Transverse colon (tissue), 4 donors: ENCODE measurements around the gene C4B. TPM values are rescaled to one million over a fixed set of nuclear protein-coding genes. Genes with fewer than 3 reads are reported as not detected.
"Not testable (repeated sequence)": the region's sequence is repeated elsewhere in the genome, so short reads cannot be mapped to it uniquely, and the experiment has no call there.

ENCODE experiments used
- DNase-seq: peaks from one replicate; pipeline ENCODE4 v3.0.0-alpha.2; 2019
- H3K27ac ChIP-seq, 4 donors: fragments of 200-600 bp; sonication (generic); 2 replicates each; pipeline ENCODE4 v1.5.1; 2016 to 2018; ENCODE audit warnings: inconsistent platforms in 4 of 4
- H3K27me3 ChIP-seq: fragments of 200-600 bp; sonication (generic); 2 replicates; pipeline ENCODE4 v1.5.1; 2017; ENCODE audit warnings: inconsistent platforms
- H3K36me3 ChIP-seq, 4 donors: fragments of 200-600 bp; sonication (generic); 2 replicates each; pipeline ENCODE4 v1.5.1; 2017 to 2019; ENCODE audit warnings: inconsistent platforms in 4 of 4
- H3K4me1 ChIP-seq, 4 donors: fragments of 200-600 bp; sonication (generic); 2 replicates each; pipeline ENCODE4 v1.5.1; 2017 to 2020; ENCODE audit warnings: inconsistent platforms in 4 of 4
- H3K4me3 ChIP-seq, 4 donors: fragments of 200-600 bp; sonication (generic); 1 replicate in 1 of 4; 2 replicates in 3 of 4; pipeline versions ENCODE4 v1.5.1 to v1.6.1; 2017 to 2019; ENCODE audit warnings: inconsistent platforms in 4 of 4
- H3K9me3 ChIP-seq, 2 donors: fragments of 200-600 bp; sonication (generic); 2 replicates each; pipeline ENCODE4 v1.5.1; 2017 to 2019; ENCODE audit warnings: inconsistent platforms in 2 of 2
- WGBS, 2 donors: methylation state at CpG; one replicate each; pipeline ENCODE4 v1.1.5; 2018; ENCODE audit warnings: low coverage in 1 of 2; 5-methylcytosine and 5-hydroxymethylcytosine counted together
- in situ Hi-C, 4 donors: fragments of 200-750 bp; cut with MboI; loops; one replicate each; pipeline versions ENCODE4 v1.15.0 to v1.15.1; 2017; ENCODE audit warnings: low sequenced_read_pairs in 3 of 4, low pct_ligation_motif_present in 1 of 4, low pct_unique_long_range_greater_than_20kb in 1 of 4
- intact Hi-C: fragments of 100-400 bp; cut with DNase I; formaldehyde crosslinking; loops from one replicate; pipeline ENCODE4 v1.15.1; 2023; ENCODE audit warnings: low total_unique reads
- total RNA-seq, 4 donors: library from RNA; depleted of rRNA; stranded (reverse); fragments of >200 nt; gene quantifications; one replicate each; pipeline ENCODE4 v1.1.0, GENCODE V29; 2016

Gene C4B
- total RNA-seq, 4 donors from 2014 or later = 20.3 to 137 (median 64.0) TPM

DNA sequence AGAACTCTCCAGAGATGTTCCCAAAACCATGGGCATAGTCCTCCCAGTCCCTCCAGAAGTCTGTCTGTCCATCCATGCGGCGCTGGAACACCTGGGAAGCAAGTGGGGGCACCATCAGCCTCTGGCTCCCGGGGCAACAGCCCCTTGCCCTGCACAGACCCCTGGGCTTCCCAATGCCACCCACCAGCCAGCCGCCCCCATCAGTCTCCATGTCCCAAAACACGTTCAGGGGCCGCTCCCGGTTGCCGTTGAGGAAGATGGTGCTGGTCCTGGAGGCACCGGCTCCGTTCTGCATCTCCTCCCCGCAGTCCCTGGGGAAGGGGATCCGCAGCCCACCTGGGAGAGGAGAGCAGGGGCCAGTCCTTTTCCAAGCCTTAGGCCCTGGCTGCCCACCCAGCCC, 5.1 kb upstream of the C4B start:
- 100% methylated on average over 1 of the region's 12 CpGs; no CpG with 5 or more reads in 1 of the 2 donors for WGBS, 2 donors
- H3K4me3 ChIP-seq, in situ Hi-C loops, H3K27ac ChIP-seq, H3K36me3 ChIP-seq, DNase-seq, H3K9me3 ChIP-seq, H3K4me1 ChIP-seq, H3K27me3 ChIP-seq, intact Hi-C loops: not testable (repeated sequence)

DNA sequence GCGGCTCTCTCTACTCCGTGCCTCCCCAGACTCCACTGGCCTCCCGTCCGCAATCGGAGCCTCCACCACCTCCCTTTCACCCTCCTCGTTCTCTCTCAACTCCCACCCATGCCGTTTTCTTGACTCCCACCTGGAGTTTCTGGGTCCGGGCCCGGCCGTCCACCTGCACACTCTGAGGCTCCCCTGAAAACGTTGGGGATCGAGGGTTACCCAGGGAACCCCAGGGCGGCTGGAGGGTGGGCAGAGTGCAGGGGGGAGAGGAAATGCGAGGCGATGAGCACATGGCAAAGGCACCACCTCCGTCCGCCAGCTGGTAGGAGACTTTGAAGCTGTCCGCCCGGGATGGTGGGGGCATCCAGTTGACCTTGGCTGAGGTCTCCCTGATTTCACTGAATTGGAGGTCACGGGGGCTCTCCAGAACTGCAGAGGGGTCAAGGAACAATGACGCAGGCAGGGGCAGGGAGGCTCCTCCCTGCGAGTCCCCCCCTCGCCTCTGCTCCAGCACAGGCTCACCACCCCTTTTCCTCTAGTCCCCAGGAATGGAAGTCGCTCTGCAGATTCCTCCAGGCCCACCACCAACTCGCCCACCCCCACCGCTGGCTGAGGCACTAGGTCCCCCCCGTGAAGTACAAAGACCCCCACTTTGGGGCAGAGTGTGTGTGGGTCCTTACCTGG, 3.6 kb upstream of the C4B start:
- WGBS, 2 donors = no CpG with 5 or more reads among the region's 27 CpGs
- DNase-seq, in situ Hi-C loops, H3K27ac ChIP-seq, H3K4me1 ChIP-seq, intact Hi-C loops, H3K36me3 ChIP-seq, H3K9me3 ChIP-seq, H3K4me3 ChIP-seq, H3K27me3 ChIP-seq: not testable (repeated sequence)

DNA sequence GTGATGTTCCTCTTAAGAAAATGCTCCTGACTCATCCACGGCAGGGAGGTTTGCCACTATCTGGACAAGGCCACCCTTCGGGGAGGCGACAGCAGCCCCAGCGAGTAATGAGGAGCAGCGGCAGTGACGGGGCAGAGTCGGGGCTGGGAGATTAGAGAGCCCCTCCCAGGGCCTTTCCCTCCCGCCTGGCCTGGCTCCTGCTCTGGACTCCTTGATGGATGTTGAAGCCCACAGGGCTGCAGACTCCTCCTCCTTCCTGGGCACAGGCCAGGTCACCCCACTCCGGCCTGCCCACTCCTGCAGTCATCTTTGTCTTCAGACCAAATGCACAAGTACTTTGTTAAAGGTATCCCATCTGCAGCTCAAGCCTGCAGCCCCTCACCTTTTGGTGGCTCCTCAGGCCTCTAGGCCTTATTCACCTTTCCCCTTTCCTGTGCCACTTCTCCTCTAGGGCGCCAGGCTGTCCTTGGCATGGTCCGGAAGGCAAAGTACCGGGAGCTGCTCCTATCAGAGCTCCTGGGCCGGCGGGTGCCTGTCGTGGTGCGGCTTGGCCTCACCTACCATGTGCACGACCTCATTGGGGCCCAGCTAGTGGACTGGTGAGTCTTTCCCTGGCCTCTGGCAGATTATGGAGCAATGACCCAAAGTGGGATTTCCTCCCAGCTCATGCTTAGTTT, 1.5 kb upstream of the C4B start:
- DNase-seq, in situ Hi-C loops, H3K4me3 ChIP-seq, H3K27me3 ChIP-seq, H3K4me1 ChIP-seq, H3K27ac ChIP-seq, intact Hi-C loops, H3K36me3 ChIP-seq, H3K9me3 ChIP-seq: not testable (repeated sequence)
- WGBS, 2 donors = 92% methylated on average over 17 of the region's 17 CpGs; no CpG with 5 or more reads in 1 of the 2 donors

DNA sequence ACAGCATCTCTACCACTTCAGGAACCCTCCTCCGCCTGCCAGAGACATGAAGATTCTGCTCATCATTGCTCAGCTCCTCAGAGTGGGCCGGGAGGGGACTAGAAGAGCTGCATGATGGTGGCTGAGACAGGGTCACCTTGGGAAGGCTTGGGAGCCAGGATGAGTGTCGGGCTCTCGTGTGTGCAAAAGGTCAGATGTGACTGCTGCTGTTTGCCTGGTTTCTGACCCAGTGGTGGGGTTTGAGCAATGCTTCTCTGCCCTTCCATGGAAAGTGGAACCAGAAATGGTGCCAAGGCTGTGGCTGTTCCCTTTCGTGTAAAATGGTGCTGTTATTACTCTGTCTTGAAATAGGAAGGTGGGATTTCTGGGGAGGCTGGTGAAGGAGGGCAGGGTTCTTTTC, 857 bp upstream of the C4B start:
- H3K4me1 ChIP-seq, H3K27me3 ChIP-seq, H3K36me3 ChIP-seq, H3K9me3 ChIP-seq, in situ Hi-C loops, H3K4me3 ChIP-seq, DNase-seq, H3K27ac ChIP-seq, intact Hi-C loops: not testable (repeated sequence)
- no CpG with 5 or more reads among the region's 5 CpGs for WGBS, 2 donors

DNA sequence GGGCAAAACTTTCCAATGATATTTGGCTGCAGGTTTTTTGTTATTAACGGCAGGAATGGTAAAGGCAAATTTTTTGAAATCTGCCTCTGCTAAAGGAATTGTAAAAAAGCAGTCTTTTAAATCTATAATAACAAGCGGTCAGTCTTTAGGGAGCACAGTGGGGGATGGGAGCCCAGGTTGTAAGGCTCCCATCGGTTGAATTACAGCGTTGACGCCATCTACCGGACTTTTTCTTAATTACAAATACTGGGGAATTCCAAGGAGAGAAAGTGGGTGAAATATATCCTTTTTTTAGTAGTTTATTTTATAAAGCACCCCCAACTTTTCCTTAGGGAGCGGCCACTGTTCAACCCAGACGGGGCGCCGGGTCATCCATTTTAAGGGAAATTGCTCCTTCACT, 7.5 kb downstream of the C4B start:
- H3K27me3 ChIP-seq, H3K36me3 ChIP-seq, H3K4me1 ChIP-seq, H3K27ac ChIP-seq, H3K4me3 ChIP-seq, in situ Hi-C loops, intact Hi-C loops, DNase-seq, H3K9me3 ChIP-seq: not testable (repeated sequence)
- WGBS, 2 donors = no CpG with 5 or more reads among the region's 10 CpGs

DNA sequence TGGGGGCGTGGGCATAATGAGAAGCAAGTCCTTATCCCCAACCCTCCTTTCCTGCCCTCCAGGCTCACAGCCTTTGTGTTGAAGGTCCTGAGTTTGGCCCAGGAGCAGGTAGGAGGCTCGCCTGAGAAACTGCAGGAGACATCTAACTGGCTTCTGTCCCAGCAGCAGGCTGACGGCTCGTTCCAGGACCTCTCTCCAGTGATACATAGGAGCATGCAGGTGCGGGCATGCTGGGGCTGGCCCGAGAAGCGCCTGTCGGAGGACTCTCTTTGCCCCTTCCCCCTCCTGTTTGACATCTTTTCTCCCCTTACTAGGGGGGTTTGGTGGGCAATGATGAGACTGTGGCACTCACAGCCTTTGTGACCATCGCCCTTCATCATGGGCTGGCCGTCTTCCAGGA, 14.0 kb downstream of the C4B start:
- WGBS, 2 donors = 69% methylated on average over 4 of the region's 10 CpGs; no CpG with 5 or more reads in 1 of the 2 donors
- H3K4me1 ChIP-seq, intact Hi-C loops, DNase-seq, in situ Hi-C loops, H3K4me3 ChIP-seq, H3K27ac ChIP-seq, H3K27me3 ChIP-seq, H3K9me3 ChIP-seq, H3K36me3 ChIP-seq: not testable (repeated sequence)

DNA sequence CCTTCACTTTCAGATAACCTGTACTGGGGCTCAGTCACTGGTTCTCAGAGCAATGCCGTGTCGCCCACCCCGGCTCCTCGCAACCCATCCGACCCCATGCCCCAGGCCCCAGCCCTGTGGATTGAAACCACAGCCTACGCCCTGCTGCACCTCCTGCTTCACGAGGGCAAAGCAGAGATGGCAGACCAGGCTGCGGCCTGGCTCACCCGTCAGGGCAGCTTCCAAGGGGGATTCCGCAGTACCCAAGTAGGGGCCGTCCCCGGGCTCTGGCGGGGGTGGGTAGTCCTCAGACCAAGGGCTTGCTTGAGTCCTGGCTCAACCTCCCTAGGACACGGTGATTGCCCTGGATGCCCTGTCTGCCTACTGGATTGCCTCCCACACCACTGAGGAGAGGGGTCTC, 15.0 kb downstream of the C4B start:
- H3K9me3 ChIP-seq, H3K27me3 ChIP-seq, H3K27ac ChIP-seq, intact Hi-C loops, H3K4me1 ChIP-seq, H3K36me3 ChIP-seq, in situ Hi-C loops, DNase-seq, H3K4me3 ChIP-seq: not testable (repeated sequence)
- 87% methylated on average over 3 of the region's 14 CpGs; no CpG with 5 or more reads in 1 of the 2 donors for WGBS, 2 donors

DNA sequence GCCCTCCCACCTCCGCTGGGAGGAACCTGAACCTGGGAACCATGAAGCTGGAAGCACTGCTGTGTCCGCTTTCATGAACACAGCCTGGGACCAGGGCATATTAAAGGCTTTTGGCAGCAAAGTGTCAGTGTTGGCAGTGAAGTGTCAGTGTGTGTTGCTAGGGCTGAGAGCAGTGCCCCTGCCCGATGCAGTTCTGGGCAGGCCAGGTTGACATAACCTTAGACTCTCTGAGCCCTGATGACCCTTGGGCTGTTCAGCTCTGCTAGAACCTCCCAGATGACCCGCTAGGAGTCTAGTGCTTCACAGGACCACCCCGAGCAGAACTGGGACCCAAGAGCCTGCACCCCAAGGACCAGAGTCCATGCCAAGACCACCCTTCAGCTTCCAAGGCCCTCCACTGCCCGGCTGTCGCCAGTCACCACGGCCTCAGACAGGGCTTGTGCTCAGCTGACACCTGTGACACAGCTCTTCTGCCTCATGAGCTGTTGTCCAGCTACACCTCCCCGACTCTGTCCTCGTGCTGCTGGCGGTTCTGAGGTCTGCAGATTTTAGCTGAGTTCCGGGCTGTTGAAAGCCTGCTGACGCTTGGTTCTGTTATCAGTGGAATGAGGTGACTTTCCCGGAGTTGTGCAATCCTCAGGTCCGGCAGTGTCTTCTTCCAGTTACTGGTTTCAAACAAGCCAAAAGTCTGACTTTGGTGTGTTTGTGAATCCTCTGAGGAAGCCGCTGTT, 20.9 kb downstream of the C4B start:
- H3K9me3 ChIP-seq, H3K27me3 ChIP-seq, H3K4me3 ChIP-seq, H3K4me1 ChIP-seq, H3K27ac ChIP-seq, H3K36me3 ChIP-seq, in situ Hi-C loops, DNase-seq, intact Hi-C loops: not testable (repeated sequence)
- WGBS, 2 donors = no CpG with 5 or more reads among the region's 16 CpGs

DNA sequence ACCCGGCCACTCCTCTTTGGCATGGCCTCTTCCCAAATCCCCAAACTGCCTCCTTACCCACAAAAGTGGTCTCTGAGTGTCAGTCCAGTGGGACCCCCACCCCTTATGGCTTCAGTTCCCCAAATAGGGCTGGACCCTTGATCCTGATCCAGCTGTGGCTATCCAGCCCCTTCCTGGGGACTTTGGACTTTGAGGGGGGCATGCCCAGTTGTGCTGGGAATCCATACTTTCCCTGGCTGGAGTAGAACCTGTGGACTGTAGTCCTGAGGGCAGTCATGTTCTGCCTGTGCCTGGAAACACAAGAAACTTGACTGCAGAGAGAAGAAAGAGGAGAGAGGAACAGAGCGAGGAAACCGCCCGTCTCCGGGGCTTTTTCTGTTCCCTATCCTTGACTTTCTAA, 22.5 kb downstream of the C4B start:
- H3K4me1 ChIP-seq, in situ Hi-C loops, H3K27ac ChIP-seq, H3K27me3 ChIP-seq, H3K36me3 ChIP-seq, H3K9me3 ChIP-seq, H3K4me3 ChIP-seq, intact Hi-C loops, DNase-seq: not testable (repeated sequence)
- whole genome bisulfite sequencing, 2 donors = 76% methylated on average over 5 of the region's 5 CpGs; no CpG with 5 or more reads in 1 of the 2 donors

DNA sequence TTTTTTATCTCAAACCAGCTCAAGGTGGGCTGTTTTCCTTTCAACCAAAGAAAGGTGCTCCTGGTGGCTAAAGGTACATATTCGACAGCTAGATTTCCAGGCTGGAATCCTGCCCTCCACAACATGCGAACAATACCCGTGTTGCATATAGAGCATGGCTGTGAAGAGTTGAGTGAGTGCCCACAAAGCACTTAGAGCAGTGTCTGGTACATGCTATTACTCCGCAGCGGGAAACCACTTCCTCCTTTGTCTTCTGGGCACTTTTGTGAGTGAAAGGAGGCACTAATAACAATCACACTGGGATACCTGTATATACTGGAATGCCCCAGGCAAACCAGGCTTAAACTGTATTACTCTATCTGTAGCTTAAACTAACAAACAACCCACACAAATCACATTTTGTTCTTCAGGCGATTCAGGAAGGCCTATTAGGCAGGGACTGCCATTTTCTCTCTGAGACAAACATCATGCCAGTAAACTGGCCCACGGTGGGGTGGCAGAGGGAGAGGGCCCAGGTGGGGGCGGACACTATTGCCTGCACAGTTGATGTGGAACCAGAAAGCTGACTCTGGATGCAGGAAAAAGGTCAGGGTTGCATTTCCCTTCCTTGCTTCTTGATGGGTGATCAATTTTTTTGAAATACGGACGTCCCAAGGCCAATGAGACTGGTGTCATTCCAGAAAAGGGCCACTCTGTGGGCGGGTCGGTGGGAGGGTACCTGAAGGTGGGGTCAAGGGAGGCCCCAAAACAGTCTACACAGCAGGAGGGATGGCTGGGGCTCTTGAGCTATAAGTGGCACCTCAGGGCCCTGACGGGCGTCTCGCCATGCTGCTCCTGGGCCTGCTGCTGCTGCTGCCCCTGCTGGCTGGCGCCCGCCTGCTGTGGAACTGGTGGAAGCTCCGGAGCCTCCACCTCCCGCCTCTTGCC, 23.3 kb downstream of the C4B start, which contains the start of gene CYP21A2:
Gene CYP21A2 (plus strand): TSS at position 818 of the 927 bp plus-strand sequence. CDS start 8 bp downstream, at position 826.
- in situ Hi-C loops, DNase-seq, H3K27me3 ChIP-seq, intact Hi-C loops, H3K36me3 ChIP-seq, H3K27ac ChIP-seq, H3K4me1 ChIP-seq, H3K4me3 ChIP-seq, H3K9me3 ChIP-seq: not testable (repeated sequence)
- 77% methylated on average over 14 of the region's 19 CpGs; no CpG with 5 or more reads in 1 of the 2 donors for WGBS, 2 donors
